ENCODE results near the gene FAM120A. TPM values are rescaled to one million over a fixed set of nuclear protein-coding genes. Genes with fewer than 3 reads are reported as not detected.

FAM120A gene
- total RNA-seq = 135 TPM

- H3K36me3 ChIP-seq = peaks cover 27 to 30% of the 10 kb centered on the region in 2 donors
- H3K9me3 ChIP-seq = no peaks in the 10 kb centered on the region
- TF ChIP-seq, protein P1, sequence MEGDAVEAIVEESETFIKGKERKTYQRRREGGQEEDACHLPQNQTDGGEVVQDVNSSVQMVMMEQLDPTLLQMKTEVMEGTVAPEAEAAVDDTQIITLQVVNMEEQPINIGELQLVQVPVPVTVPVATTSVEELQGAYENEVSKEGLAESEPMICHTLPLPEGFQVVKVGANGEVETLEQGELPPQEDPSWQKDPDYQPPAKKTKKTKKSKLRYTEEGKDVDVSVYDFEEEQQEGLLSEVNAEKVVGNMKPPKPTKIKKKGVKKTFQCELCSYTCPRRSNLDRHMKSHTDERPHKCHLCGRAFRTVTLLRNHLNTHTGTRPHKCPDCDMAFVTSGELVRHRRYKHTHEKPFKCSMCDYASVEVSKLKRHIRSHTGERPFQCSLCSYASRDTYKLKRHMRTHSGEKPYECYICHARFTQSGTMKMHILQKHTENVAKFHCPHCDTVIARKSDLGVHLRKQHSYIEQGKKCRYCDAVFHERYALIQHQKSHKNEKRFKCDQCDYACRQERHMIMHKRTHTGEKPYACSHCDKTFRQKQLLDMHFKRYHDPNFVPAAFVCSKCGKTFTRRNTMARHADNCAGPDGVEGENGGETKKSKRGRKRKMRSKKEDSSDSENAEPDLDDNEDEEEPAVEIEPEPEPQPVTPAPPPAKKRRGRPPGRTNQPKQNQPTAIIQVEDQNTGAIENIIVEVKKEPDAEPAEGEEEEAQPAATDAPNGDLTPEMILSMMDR (IDR thresholded peaks at IDR 0.05) = no peak
- H3K4me3 ChIP-seq = peak within 1 kb of the TSS; percentile 63 to 68
- intact Hi-C loops (cut with DNase I) = loop anchor here (2.0 to 10.0 kb wide), 9 partner anchors 51 to 1336 kb away; partner anchors contain the start of genes CARD19, IPPK, NINJ1 and SPTLC1
- no peaks in the 10 kb centered on the region for H3K27me3 ChIP-seq
- peak within 1 kb of the TSS; percentile 90 to 99 for H3K27ac ChIP-seq
- peak in 1 of 2 donors; percentile 84 for DNase-seq (ENCODE audit: low spot score in 2 of 2)
- peaks cover 8 to 25% of the 10 kb centered on the region in 2 donors for H3K4me1 ChIP-seq
Measured at GRCh38 chr9:93450945-93451815, at the start of gene FAM120A. Gene FAM120A (plus strand): TSS chr9:93451685. CDS start chr9:93451916, 231 bp downstream.

- H3K27me3 ChIP-seq = no peaks in the 10 kb centered on the region
- H3K4me3 ChIP-seq = no peak overlapping the region
- intact Hi-C loops (cut with DNase I) = no loop called here
Measured at GRCh38 chr9:93406371-93406770, 45.1 kb upstream of the FAM120A start.

DNA sequence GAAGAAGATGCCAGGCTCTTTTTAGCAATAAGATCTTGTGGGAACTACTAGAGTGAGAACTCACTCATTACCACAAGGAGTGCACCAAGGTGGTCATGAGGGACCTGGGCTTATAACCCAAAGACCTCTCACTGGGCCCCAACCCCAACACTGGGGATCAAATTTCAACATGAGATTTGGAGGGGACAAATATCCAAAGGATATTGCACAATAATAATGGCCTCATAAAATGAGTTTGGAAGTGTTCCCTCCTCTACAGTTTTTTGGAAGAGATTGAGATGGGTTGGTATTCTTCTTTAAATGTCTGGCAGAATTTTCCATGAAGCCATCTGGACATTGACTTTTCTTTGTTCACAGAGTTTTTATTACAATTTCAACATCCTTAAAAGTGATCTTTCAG is 38.0 kb upstream of the FAM120A start:
- no peak for DNase-seq (ENCODE audit: low spot score in 2 of 2)
- no peak overlapping the region for H3K4me3 ChIP-seq
- intact Hi-C loops (cut with DNase I) = no loop called here

More at GRCh38 chr9:93406371-93406770, 45.1 kb upstream of the FAM120A start:
- Histone ChIP-seq H3K4me1 (no peaks in the 10 kb centered on the region), H3K36me3 (no peaks in the 10 kb centered on the region), H3K9me3 (no peaks in the 10 kb centered on the region), H3K27ac (no peak overlapping the region)
- no peak for DNase-seq (ENCODE audit: low spot score in 2 of 2)
- TF ChIP-seq, protein P1 (IDR thresholded peaks at IDR 0.05) = no peak

DNA sequence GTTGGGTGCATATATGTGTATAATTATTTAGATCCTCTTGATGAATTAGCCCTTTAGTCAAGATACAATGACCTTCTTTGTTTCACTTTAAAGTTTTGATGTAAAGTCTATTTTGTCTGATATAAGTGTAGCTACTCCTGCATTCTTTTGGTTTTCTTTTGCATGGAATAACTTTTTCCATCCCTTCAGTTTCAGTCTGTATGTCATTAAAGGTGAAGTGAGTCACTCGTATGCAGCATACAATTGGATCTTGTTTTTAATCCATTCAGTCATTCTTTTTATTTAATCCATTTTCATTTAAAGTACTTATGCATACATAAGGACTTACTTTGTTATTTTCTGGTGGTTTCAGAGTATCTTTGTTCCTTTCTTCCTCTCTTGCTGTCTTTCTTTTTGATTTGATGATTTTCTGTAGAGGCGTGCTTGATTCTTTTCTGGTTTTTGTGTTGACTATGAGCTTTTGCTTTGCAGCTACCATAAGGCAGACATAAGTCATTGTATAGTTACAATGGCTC is 36.3 kb upstream of the FAM120A start:
- no peaks in the 10 kb centered on the region for H3K4me1 ChIP-seq
- TF ChIP-seq, protein P1 (IDR thresholded peaks at IDR 0.05) = no peak
- intact Hi-C loops (cut with DNase I) = no loop called here
- peaks cover 0 to 11% of the 10 kb centered on the region in 2 donors for H3K9me3 ChIP-seq
- no peaks in the 10 kb centered on the region for H3K36me3 ChIP-seq
- H3K27ac ChIP-seq = no peak overlapping the region
- no peak overlapping the region for H3K4me3 ChIP-seq
- no peak for DNase-seq (ENCODE audit: low spot score in 2 of 2)
- no peaks in the 10 kb centered on the region for H3K27me3 ChIP-seq

More for the DNA sequence above, 38.0 kb upstream of the FAM120A start:
- TF ChIP-seq, protein P1 (IDR thresholded peaks at IDR 0.05) = no peak
- no peaks in the 10 kb centered on the region for H3K27me3 ChIP-seq
- H3K36me3 ChIP-seq = no peaks in the 10 kb centered on the region
- no peaks in the 10 kb centered on the region for H3K4me1 ChIP-seq
- no peak overlapping the region for H3K27ac ChIP-seq
- H3K9me3 ChIP-seq = no peaks in the 10 kb centered on the region

GRCh38 chr9:93416530-93417235 is 34.8 kb upstream of the FAM120A start:
- TF ChIP-seq, protein P1 (IDR thresholded peaks at IDR 0.05) = no peak
- Histone ChIP-seq H3K4me3 (no peak overlapping the region), H3K4me1 (no peaks in the 10 kb centered on the region), H3K9me3 (peaks cover 0 to 11% of the 10 kb centered on the region in 2 donors), H3K27ac (no peak overlapping the region), H3K36me3 (no peaks in the 10 kb centered on the region), H3K27me3 (no peaks in the 10 kb centered on the region)
- DNase-seq (ENCODE audit: low spot score in 2 of 2) = no peak
- intact Hi-C loops (cut with DNase I) = no loop called here
